Sigmoid colon (tissue), 4 donors: ENCODE data around the gene DDX39B.

Experiments used
- EP300 ChIP-seq, 4 donors: sonication (generic); formaldehyde crosslinking; IDR thresholded peaks; one replicate each; pipeline ENCODE4 v1.6.1; 2017; ENCODE audit warnings: antibody characterized with exemption in 4 of 4
- POLR2A ChIP-seq, 2 donors: fragments of 450-650 bp; IDR thresholded peaks; one replicate each; pipeline ENCODE4 v1.6.1; 2016; ENCODE audit warnings: antibody characterized with exemption in 2 of 2, mild to moderate bottlenecking in 2 of 2, moderate library complexity in 2 of 2
- POLR2AphosphoS5 ChIP-seq, 4 donors: sonication (generic); formaldehyde crosslinking; IDR thresholded peaks; one replicate each; pipeline ENCODE4 v1.6.1; 2017; ENCODE audit warnings: antibody characterized with exemption in 4 of 4
- TF ChIP-seq, protein P1 (sequence below), 4 experiments: fragments of 450-650 bp in 3 of 4; fragments of 200-600 bp in 1 of 4; IDR thresholded peaks; one replicate each; pipeline ENCODE4 v1.5.1; 2016 to 2019; ENCODE audit warnings: antibody characterized with exemption in 4 of 4, mild to moderate bottlenecking in 3 of 4, moderate library complexity in 2 of 4

DNA sequence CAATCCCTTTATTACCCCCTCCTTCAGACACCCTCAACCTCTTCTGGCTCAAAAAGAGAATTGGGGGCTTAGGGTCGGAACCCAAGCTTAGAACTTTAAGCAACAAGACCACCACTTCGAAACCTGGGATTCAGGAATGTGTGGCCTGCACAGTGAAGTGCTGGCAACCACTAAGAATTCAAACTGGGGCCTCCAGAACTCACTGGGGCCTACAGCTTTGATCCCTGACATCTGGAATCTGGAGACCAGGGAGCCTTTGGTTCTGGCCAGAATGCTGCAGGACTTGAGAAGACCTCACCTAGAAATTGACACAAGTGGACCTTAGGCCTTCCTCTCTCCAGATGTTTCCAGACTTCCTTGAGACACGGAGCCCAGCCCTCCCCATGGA is 35.8 kb upstream of the DDX39B start:
- TF ChIP-seq, protein P1, sequence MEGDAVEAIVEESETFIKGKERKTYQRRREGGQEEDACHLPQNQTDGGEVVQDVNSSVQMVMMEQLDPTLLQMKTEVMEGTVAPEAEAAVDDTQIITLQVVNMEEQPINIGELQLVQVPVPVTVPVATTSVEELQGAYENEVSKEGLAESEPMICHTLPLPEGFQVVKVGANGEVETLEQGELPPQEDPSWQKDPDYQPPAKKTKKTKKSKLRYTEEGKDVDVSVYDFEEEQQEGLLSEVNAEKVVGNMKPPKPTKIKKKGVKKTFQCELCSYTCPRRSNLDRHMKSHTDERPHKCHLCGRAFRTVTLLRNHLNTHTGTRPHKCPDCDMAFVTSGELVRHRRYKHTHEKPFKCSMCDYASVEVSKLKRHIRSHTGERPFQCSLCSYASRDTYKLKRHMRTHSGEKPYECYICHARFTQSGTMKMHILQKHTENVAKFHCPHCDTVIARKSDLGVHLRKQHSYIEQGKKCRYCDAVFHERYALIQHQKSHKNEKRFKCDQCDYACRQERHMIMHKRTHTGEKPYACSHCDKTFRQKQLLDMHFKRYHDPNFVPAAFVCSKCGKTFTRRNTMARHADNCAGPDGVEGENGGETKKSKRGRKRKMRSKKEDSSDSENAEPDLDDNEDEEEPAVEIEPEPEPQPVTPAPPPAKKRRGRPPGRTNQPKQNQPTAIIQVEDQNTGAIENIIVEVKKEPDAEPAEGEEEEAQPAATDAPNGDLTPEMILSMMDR (IDR thresholded peaks at IDR 0.05) = no peak
- no peak for TF ChIP-seq POLR2A (IDR thresholded peaks at IDR 0.05)
- no peak for TF ChIP-seq EP300 (IDR thresholded peaks at IDR 0.05)
- no peak for TF ChIP-seq POLR2AphosphoS5 (IDR thresholded peaks at IDR 0.05)
